Activated CD8-positive, alpha-beta T cell treated with anti-CD3 and anti-CD28 coated beads, Interleukin-2, amount 10 ng/mL, durations not matched to agents 7 days and 5 days (primary cell): ENCODE measurements around the gene RAPGEF4. TPM values are rescaled to one million over a fixed set of nuclear protein-coding genes. Genes with fewer than 3 reads are reported as not detected.

Experiments used
- ATAC-seq: fragments of 150-1000 bp; cut with Tn5 transposase; one replicate; pipeline ENCODE4 v1.10.0; 2021; ENCODE audit warnings: moderate library complexity
- CTCF ChIA-PET: fragments of 350-600 bp; sonication (Branson Sonifier 250); formaldehyde crosslinking; loops from one replicate; lab custom pipeline; 2021; ENCODE audit warnings: antibody characterized with exemption; lab: Charles Lee
- POLR2A ChIA-PET: fragments of 350-600 bp; sonication (Branson Sonifier 250); formaldehyde crosslinking; loops from one replicate; lab custom pipeline; 2021; ENCODE audit warnings: antibody characterized with exemption; lab: Charles Lee
- DNase-seq: peaks from one replicate; pipeline ENCODE4 v3.0.0-alpha.2; 2020
- H3K27ac Mint-ChIP-seq: one replicate; pipeline ENCODE4 v1.8.0; 2021; ENCODE audit warnings: mild to moderate bottlenecking, mixed read lengths
- H3K27me3 Mint-ChIP-seq: one replicate; pipeline ENCODE4 v1.8.0; 2021; ENCODE audit warnings: low read depth, mixed read lengths
- H3K36me3 Mint-ChIP-seq: one replicate; pipeline ENCODE4 v1.8.0; 2021; ENCODE audit warnings: low read depth, mixed read lengths
- H3K4me1 Mint-ChIP-seq: one replicate; pipeline ENCODE4 v1.8.0; 2021; ENCODE audit warnings: low read depth, mixed read lengths
- H3K4me3 Mint-ChIP-seq: one replicate; pipeline ENCODE4 v1.8.0; 2021; ENCODE audit warnings: mild to moderate bottlenecking, mixed read lengths
- H3K9me3 Mint-ChIP-seq: one replicate; pipeline ENCODE4 v1.8.0; 2022; ENCODE audit warnings: mixed read lengths; ENCODE audit not compliant: insufficient read depth
- total RNA-seq, 2 experiments: library from RNA; stranded (reverse); gene quantifications; one replicate each; pipeline ENCODE4 v1.2.3, GENCODE V29; 2021

Gene RAPGEF4
- total RNA-seq, 2 experiments from 2014 or later, result 0.63 to 0.97 TPM

GRCh38 chr2:172931918-172932520 lies 196.4 kb downstream of the RAPGEF4 start:
- peaks cover 7% of the 10 kb centered on the region for H3K27me3 Mint-ChIP-seq
- POLR2A ChIA-PET, result no interaction called here
- CTCF ChIA-PET, result interaction anchor here (0.6 to 4.7 kb wide), 48 partner anchors 8 to 470 kb away, joined by 3 to 67 read pairs (median 4); no protein-coding TSS in a partner anchor
- no peaks in the 10 kb centered on the region for H3K36me3 Mint-ChIP-seq
- no peak overlapping the region for H3K27ac Mint-ChIP-seq
- H3K4me3 Mint-ChIP-seq, result no peak overlapping the region
- DNase-seq, result peak; percentile 79
- H3K9me3 Mint-ChIP-seq, result no peaks in the 10 kb centered on the region
- H3K4me1 Mint-ChIP-seq, result peaks cover 6% of the 10 kb centered on the region
- ATAC-seq, result peak; percentile 42

GRCh38 chr2:172937884-172938712 lies 202.5 kb downstream of the RAPGEF4 start:
- H3K4me3 Mint-ChIP-seq, result no peak overlapping the region
- H3K36me3 Mint-ChIP-seq, result no peaks in the 10 kb centered on the region
- ChIA-PET CTCF (no interaction called here), POLR2A (no interaction called here)
- H3K9me3 Mint-ChIP-seq, result peaks cover 22% of the 10 kb centered on the region
- peaks cover 4% of the 10 kb centered on the region for H3K27me3 Mint-ChIP-seq
- H3K27ac Mint-ChIP-seq, result no peak overlapping the region
- ATAC-seq (no peak), DNase-seq (no peak)
- peaks cover 5% of the 10 kb centered on the region for H3K4me1 Mint-ChIP-seq

- ATAC-seq (no peak), DNase-seq (no peak)
- H3K36me3 Mint-ChIP-seq, result no peaks in the 10 kb centered on the region
- H3K9me3 Mint-ChIP-seq, result peaks cover 22% of the 10 kb centered on the region
- no peak overlapping the region for H3K27ac Mint-ChIP-seq
- H3K4me3 Mint-ChIP-seq, result no peak overlapping the region
- peaks cover 12% of the 10 kb centered on the region for H3K4me1 Mint-ChIP-seq
- H3K27me3 Mint-ChIP-seq, result peaks cover 2% of the 10 kb centered on the region
- CTCF ChIA-PET, result no interaction called here
- POLR2A ChIA-PET, result no interaction called here
Observed at GRCh38 chr2:172938713-172939375, 203.2 kb downstream of the RAPGEF4 start.

GRCh38 chr2:172943539-172943938 lies 207.9 kb downstream of the RAPGEF4 start:
- DNase-seq (peak; percentile 29), ATAC-seq (peak; percentile 53)
- POLR2A ChIA-PET, result no interaction called here
- Mint-ChIP-seq H3K36me3 (no peaks in the 10 kb centered on the region), H3K4me3 (peak overlapping the region; percentile 9), H3K27ac (peak overlapping the region; percentile 53), H3K9me3 (peaks cover 22% of the 10 kb centered on the region), H3K27me3 (peaks cover 2% of the 10 kb centered on the region), H3K4me1 (peaks cover 24% of the 10 kb centered on the region)
- CTCF ChIA-PET, result interaction anchor here (1.0 to 2.4 kb wide), 2 partner anchors 12 to 27 kb away, joined by 4 to 16 read pairs; no protein-coding TSS in a partner anchor

- peaks cover 22% of the 10 kb centered on the region for H3K9me3 Mint-ChIP-seq
- H3K27ac Mint-ChIP-seq, result peak overlapping the region; percentile 41
Observed at GRCh38 chr2:172944022-172944793, 208.6 kb downstream of the RAPGEF4 start.

GRCh38 chr2:172944794-172945509 lies 209.3 kb downstream of the RAPGEF4 start:
- Mint-ChIP-seq H3K9me3 (peaks cover 15% of the 10 kb centered on the region), H3K4me1 (peaks cover 24% of the 10 kb centered on the region), H3K36me3 (no peaks in the 10 kb centered on the region), H3K4me3 (no peak overlapping the region), H3K27me3 (peaks cover 2% of the 10 kb centered on the region), H3K27ac (no peak overlapping the region)
- DNase-seq (no peak), ATAC-seq (no peak)
- POLR2A ChIA-PET, result interaction anchor here (0.6 kb wide), 1 partner anchor 25 kb away, joined by 3 read pairs; no protein-coding TSS in a partner anchor
- CTCF ChIA-PET, result interaction anchor here (1.0 to 2.2 kb wide), 2 partner anchors 13 to 20 kb away, joined by 4 to 11 read pairs; no protein-coding TSS in a partner anchor

More at GRCh38 chr2:172944022-172944793, 208.6 kb downstream of the RAPGEF4 start:
- ChIA-PET CTCF (interaction anchor here (1.0 to 2.2 kb wide), 2 partner anchors 13 to 20 kb away, joined by 4 to 11 read pairs; no protein-coding TSS in a partner anchor), POLR2A (interaction anchor here (0.6 kb wide), 1 partner anchor 26 kb away, joined by 3 read pairs; no protein-coding TSS in a partner anchor)
- no peak for DNase-seq
- Mint-ChIP-seq H3K36me3 (no peaks in the 10 kb centered on the region), H3K27me3 (peaks cover 2% of the 10 kb centered on the region), H3K4me1 (peaks cover 24% of the 10 kb centered on the region), H3K4me3 (no peak overlapping the region)
- ATAC-seq, result no peak

GRCh38 chr2:172945510-172945850 lies 209.8 kb downstream of the RAPGEF4 start:
- Mint-ChIP-seq H3K36me3 (no peaks in the 10 kb centered on the region), H3K9me3 (peaks cover 9% of the 10 kb centered on the region), H3K4me3 (no peak overlapping the region), H3K4me1 (peaks cover 24% of the 10 kb centered on the region), H3K27me3 (peaks cover 2% of the 10 kb centered on the region), H3K27ac (no peak overlapping the region)
- DNase-seq (no peak), ATAC-seq (no peak)
- ChIA-PET CTCF (interaction anchor here (2.2 kb wide), 1 partner anchor 14 kb away, joined by 11 read pairs; no protein-coding TSS in a partner anchor), POLR2A (interaction anchor here (0.9 kb wide), 1 partner anchor 194 kb away, joined by 4 read pairs; no protein-coding TSS in a partner anchor)

GRCh38 chr2:172947461-172948153 lies 212.0 kb downstream of the RAPGEF4 start:
- ChIA-PET POLR2A (no interaction called here), CTCF (interaction anchor here (1.0 kb wide), 1 partner anchor 23 kb away, joined by 3 read pairs; no protein-coding TSS in a partner anchor)
- peaks cover 7% of the 10 kb centered on the region for H3K27me3 Mint-ChIP-seq
- peaks cover 24% of the 10 kb centered on the region for H3K4me1 Mint-ChIP-seq
- no peak overlapping the region for H3K4me3 Mint-ChIP-seq
- H3K27ac Mint-ChIP-seq, result no peak overlapping the region
- H3K9me3 Mint-ChIP-seq, result no peaks in the 10 kb centered on the region
- DNase-seq, result no peak
- H3K36me3 Mint-ChIP-seq, result no peaks in the 10 kb centered on the region
- no peak for ATAC-seq

- H3K4me3 Mint-ChIP-seq, result no peak overlapping the region
- ChIA-PET CTCF (no interaction called here), POLR2A (no interaction called here)
- H3K27me3 Mint-ChIP-seq, result peaks cover 5% of the 10 kb centered on the region
- ATAC-seq, result no peak
- H3K4me1 Mint-ChIP-seq, result peaks cover 6% of the 10 kb centered on the region
- no peaks in the 10 kb centered on the region for H3K36me3 Mint-ChIP-seq
- DNase-seq, result no peak
- H3K9me3 Mint-ChIP-seq, result no peaks in the 10 kb centered on the region
- H3K27ac Mint-ChIP-seq, result no peak overlapping the region
Observed at GRCh38 chr2:172949522-172949921, 213.9 kb downstream of the RAPGEF4 start.

GRCh38 chr2:172950565-172950964 lies 214.9 kb downstream of the RAPGEF4 start:
- no peaks in the 10 kb centered on the region for H3K36me3 Mint-ChIP-seq
- DNase-seq (no peak), ATAC-seq (no peak)
- CTCF ChIA-PET, result no interaction called here
- no peak overlapping the region for H3K4me3 Mint-ChIP-seq
- no peak overlapping the region for H3K27ac Mint-ChIP-seq
- H3K27me3 Mint-ChIP-seq, result peaks cover 5% of the 10 kb centered on the region
- POLR2A ChIA-PET, result no interaction called here
- no peaks in the 10 kb centered on the region for H3K4me1 Mint-ChIP-seq
- no peaks in the 10 kb centered on the region for H3K9me3 Mint-ChIP-seq
